Measurements from ENCODE around the gene FOXP1. TPM values are rescaled to one million over a fixed set of nuclear protein-coding genes. Genes with fewer than 3 reads are reported as not detected.

FOXP1 gene
- total RNA-seq = 10 to 100 TPM; 42.1 to 50.0 TPM
- long read RNA-seq, transcript FOXP1-273 (15 exons, 1,948 nt) = major isoform, 7 of 25 reads
- long read RNA-seq, partial matches to known transcripts = 5 of 25 reads
- long read RNA-seq, other reads (novel, unspliced or antisense) = 6 of 25 reads

GRCh38 chr3:71583566-71584393 is at the start of gene FOXP1:
FOXP1 (minus strand) TSS chr3:71583728; CDS start chr3:71198381, 385,347 bp downstream.
- ATAC-seq (peak; percentile 75 to 84), DNase-seq (peak; percentile 81)
- intact Hi-C loops (cut with DNase I) = loop anchor here in 1 of 2 donors (10.0 kb wide), 5 partner anchors 189 to 1049 kb away; no protein-coding TSS in a partner anchor

- intact Hi-C loops (cut with DNase I) = no loop called here
- DNase-seq = no peak
- peak; percentile 27 to 82 for ATAC-seq
Observed at GRCh38 chr3:71629711-71630110, 46.2 kb upstream of the FOXP1 start.

- ATAC-seq (no peak), DNase-seq (no peak)
- intact Hi-C loops (cut with DNase I) = no loop called here
Observed at GRCh38 chr3:71629289-71629688, 45.8 kb upstream of the FOXP1 start.

- intact Hi-C loops (cut with DNase I) = no loop called here
- no peak for ATAC-seq
- DNase-seq = no peak
Observed at GRCh38 chr3:71628522-71628921, 45.0 kb upstream of the FOXP1 start.

- ATAC-seq (no peak), DNase-seq (no peak)
- intact Hi-C loops (cut with DNase I) = no loop called here
Observed at GRCh38 chr3:71625676-71626075, 42.1 kb upstream of the FOXP1 start.

- ATAC-seq (no peak), DNase-seq (no peak)
- intact Hi-C loops (cut with DNase I) = no loop called here
Observed at GRCh38 chr3:71621825-71622537, 38.5 kb upstream of the FOXP1 start.

GRCh38 chr3:71618538-71618937 is 35.0 kb upstream of the FOXP1 start:
- intact Hi-C loops (cut with DNase I) = no loop called here
- ATAC-seq = no peak
- no peak for DNase-seq

GRCh38 chr3:71616571-71617021 is 33.1 kb upstream of the FOXP1 start:
- intact Hi-C loops (cut with DNase I) = no loop called here
- ATAC-seq = no peak
- DNase-seq = no peak

GRCh38 chr3:71614869-71615268 is 31.3 kb upstream of the FOXP1 start:
- intact Hi-C loops (cut with DNase I) = no loop called here
- no peak for ATAC-seq

GRCh38 chr3:71614426-71614825 is 30.9 kb upstream of the FOXP1 start:
- intact Hi-C loops (cut with DNase I) = no loop called here
- no peak for DNase-seq
- no peak for ATAC-seq

More at GRCh38 chr3:71614869-71615268, 31.3 kb upstream of the FOXP1 start:
- DNase-seq = no peak

- intact Hi-C loops (cut with DNase I) = no loop called here
- no peak for ATAC-seq
Observed at GRCh38 chr3:71611099-71611498, 27.6 kb upstream of the FOXP1 start.

GRCh38 chr3:71607364-71607763 is 23.8 kb upstream of the FOXP1 start:
- ATAC-seq = no peak
- DNase-seq = no peak
- intact Hi-C loops (cut with DNase I) = no loop called here

More at GRCh38 chr3:71611099-71611498, 27.6 kb upstream of the FOXP1 start:
- DNase-seq = no peak

- intact Hi-C loops (cut with DNase I) = no loop called here
- no peak for ATAC-seq
- DNase-seq = no peak
Observed at GRCh38 chr3:71606582-71606981, 23.1 kb upstream of the FOXP1 start.

- ATAC-seq (no peak), DNase-seq (no peak)
- intact Hi-C loops (cut with DNase I) = no loop called here
Observed at GRCh38 chr3:71602256-71602655, 18.7 kb upstream of the FOXP1 start.

- DNase-seq (no peak), ATAC-seq (peak in 1 of 2 donors; percentile 21)
- intact Hi-C loops (cut with DNase I) = no loop called here
Observed at GRCh38 chr3:71601811-71602210, 18.3 kb upstream of the FOXP1 start.

GRCh38 chr3:71600646-71601288 is 17.2 kb upstream of the FOXP1 start:
- ATAC-seq (peak in 1 of 2 donors; percentile 56), DNase-seq (no peak)
- intact Hi-C loops (cut with DNase I) = no loop called here

- no peak for DNase-seq
- intact Hi-C loops (cut with DNase I) = no loop called here
- peak in 1 of 2 donors; percentile 69 for ATAC-seq
Observed at GRCh38 chr3:71599416-71599815, 15.9 kb upstream of the FOXP1 start.

GRCh38 chr3:71598292-71598691 is 14.8 kb upstream of the FOXP1 start:
- no peak for DNase-seq
- intact Hi-C loops (cut with DNase I) = no loop called here
- no peak for ATAC-seq

- intact Hi-C loops (cut with DNase I) = no loop called here
- ATAC-seq (no peak), DNase-seq (no peak)
Observed at GRCh38 chr3:71597286-71597685, 13.8 kb upstream of the FOXP1 start.

- intact Hi-C loops (cut with DNase I) = no loop called here
- no peak for DNase-seq
- no peak for ATAC-seq
Observed at GRCh38 chr3:71593106-71593505, 9.6 kb upstream of the FOXP1 start.

Data from left cardiac atrium (tissue), 4 donors.